Measurements from ENCODE around the gene ADH5.

- TF ChIP-seq CTCF (IDR thresholded peaks at IDR 0.05 in 2 of 3, conservative IDR thresholded peaks at IDR 0.05 in 1 of 3; ENCODE audit: borderline replicate concordance in 1 of 3, insufficient read depth in 1 of 3, low read depth in 2 of 3, low read length in 2 of 3) (no peak), YY1 (IDR thresholded peaks at IDR 0.05; ENCODE audit: extremely low read depth, insufficient replicate concordance, low read depth, low read length) (no peak), REST (IDR thresholded peaks at IDR 0.05; ENCODE audit: low read depth) (no peak), CEBPB (IDR thresholded peaks at IDR 0.05; ENCODE audit: low read depth) (no peak), ZFX (IDR thresholded peaks at IDR 0.05) (no peak), ZNF274 (IDR thresholded peaks at IDR 0.05; ENCODE audit: low read depth, low read length) (no peak), POLR2AphosphoS5 (IDR thresholded peaks at IDR 0.05; ENCODE audit: low read depth, low read length) (no peak), SIN3A (IDR thresholded peaks at IDR 0.05; ENCODE audit: low read depth) (no peak)
Observed at GRCh38 chr4:99025506-99025905, 63.1 kb downstream of the ADH5 start.

All from HCT116 (cell line).